Stimulated activated CD8-positive, alpha-beta memory T cell treated with anti-CD3 and anti-CD28 coated beads, Interleukin-4, amount 100 ng/mL, for 4 hours (primary cell): ENCODE measurements around the gene NTN1.

ENCODE experiments used
- DNase-seq, 2 donors: peaks; one replicate each; pipeline ENCODE4 v3.0.0-alpha.2; 2020; ENCODE audit warnings: low read depth in 2 of 2, low spot score in 1 of 2

Gene NTN1

DNA sequence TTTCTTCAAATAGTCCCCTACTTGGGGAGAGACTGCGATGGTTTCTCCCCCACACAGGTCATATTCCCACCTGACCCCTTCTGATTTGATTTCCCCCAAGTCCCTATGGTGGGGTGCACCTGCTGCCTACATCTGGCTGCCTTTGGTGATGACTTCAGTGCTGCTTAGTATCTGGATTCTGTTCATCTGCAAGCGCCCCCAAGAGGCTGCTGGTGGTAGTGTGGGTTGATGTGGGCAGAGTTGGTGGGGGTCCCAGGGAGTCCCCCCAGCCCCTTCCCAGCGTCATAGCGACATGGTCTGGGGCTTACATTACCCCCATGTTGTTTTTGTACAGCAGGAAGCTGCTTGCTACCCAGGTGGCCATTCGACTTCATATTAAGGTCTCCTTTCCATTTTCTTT, 99.2 kb downstream of the NTN1 start:
- DNase-seq, result no peak

DNA sequence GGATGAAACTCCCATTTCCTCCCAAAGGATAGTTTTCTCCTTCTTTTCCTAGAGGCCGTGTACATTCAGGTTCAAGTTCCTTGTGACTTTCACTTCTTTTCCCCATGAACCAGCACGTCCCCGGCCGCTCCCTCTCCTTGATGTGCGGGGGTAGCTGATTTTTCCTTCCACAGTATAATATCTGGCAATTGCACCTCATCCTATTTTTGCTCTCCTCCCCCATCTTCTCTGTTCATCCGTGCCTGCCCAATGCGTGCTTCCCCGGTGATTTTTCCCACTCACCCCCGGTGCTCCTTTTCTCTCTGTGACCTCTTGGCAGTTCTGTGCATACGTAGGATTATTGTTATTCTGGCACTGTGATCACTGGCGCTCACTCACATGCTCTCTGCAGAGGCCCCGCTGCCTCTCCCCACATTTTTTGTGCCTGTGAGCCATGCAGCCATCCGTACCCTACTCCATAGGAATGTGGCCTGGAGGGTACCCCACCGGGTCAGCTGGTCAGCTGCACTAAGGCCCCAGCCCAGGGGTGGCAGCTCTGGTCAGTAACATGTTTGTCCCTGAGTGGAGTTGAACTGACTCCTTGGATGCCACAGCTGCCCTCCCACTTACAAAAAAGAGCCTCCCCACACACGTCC, 100.0 kb downstream of the NTN1 start:
- DNase-seq, result no peak

DNA sequence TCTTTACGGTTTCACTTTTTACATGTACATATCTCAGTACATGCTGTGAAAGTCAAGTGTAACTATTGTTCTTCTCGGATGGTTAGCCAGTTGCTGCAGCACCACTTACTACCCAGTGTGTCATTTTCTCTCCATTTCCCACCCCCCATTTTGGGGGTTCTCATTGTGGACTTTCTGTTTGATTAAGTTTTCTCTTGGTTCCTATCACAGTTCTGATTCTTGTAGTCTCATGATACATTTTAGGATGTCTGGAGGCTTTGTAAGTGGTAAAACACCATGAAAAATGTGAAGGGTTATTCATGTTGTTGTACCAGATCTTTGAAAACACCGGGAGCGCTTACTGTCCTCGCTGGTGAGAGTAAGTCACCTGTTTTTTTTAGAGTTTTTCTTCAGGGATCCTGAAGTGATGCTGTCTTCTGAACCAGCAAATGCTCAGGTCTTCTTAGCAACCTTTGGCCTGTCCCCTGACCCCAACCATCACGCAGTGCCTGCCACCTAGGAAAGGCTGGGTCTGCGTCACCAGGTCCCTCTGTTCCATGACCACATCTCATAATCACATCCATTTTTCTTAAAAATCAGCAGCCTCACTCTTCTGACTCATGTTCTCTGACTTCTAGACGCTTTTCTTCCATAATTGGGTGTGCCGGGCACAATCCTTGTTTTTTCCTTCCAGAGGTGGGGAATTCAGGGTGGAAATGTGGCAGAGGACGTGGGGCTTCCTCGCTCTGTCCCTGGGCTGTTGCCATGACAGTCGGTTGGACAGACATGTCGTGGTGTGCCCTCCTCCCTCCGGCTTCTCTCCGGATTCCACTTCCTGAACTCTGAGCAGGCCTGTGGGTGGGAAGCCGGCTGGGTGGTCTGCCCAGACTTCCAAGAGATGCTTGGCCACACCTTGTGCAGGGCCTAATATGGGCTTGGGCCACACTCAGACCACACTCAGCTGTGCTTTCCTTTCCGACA, 102.6 kb downstream of the NTN1 start:
- DNase-seq, result no peak

DNA sequence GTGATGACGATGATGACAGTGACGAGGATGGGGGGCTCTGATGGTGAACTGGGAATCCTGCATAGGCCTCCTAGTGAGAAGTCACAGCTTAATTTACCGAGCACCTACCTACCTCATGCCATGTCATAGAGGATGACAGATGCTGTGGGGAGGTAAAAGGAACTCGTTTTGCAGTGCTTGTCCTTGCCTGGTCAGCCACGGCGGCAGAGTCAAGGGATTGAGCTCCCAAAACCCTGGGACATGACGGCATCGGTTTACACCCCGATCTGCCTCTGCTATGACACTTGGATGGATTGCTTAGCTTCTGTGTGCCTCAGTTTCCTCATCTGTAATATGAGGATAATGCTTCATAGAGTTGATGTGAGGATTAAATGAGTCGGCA, 103.2 kb downstream of the NTN1 start:
- no peak for DNase-seq

DNA sequence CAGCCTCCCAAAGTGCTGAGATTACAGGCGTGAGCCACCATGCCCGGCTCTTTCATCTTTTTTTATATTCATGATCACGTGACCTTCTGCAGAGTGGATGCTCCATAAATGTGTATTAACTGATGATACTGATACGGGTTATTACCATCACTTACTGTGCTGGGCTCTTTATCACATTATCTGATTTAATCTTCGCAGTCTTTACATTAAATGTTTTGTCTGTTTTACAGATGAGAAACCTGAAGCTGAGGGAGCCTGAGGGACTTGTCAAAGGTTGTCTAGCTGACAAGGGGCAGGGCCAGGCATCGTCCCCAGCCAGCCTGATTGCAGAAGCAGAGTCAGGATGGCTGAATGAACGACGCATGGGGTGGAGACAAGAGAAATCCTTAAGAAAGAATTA, 104.4 kb downstream of the NTN1 start:
- no peak for DNase-seq

DNA sequence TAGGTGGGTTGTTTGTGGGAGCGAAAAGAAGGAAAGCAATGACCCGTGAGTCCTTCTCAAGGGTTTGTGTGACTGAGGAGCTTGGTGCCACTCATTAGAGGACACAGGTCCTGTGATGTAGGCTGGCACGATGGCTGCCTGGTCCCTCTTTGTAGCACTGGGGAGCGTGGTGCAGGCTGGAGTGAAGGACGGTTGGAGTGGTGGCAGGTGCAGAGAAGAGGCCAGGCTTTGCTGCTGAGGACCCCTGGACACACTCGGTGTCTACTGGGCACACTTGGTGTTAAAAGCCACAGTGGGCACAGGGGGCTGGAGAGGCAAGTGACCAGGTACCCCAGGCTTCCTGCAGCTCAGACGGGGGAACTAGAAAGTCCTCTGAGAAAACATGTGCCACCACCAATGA, 106.0 kb downstream of the NTN1 start:
- no peak for DNase-seq

DNA sequence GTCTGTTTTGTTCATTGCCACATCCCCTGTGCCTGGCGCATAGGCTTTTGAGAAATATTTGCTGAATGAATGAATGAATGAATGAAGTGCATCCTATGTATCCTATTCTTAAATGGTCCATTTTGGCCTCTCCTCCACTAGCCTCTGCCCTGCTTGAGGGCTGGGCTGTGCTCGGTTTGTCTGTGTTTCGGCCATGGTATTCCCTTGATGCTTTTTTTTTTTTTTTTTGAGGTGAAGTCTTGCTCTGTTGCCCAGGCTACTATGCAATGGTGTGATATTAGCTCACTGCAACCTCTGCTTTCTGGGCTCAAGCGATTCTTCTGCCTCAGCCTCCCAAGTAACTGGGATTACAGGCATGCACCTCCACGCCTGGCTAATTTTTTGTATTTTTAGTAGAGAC, 110.1 kb downstream of the NTN1 start:
- DNase-seq, result no peak

DNA sequence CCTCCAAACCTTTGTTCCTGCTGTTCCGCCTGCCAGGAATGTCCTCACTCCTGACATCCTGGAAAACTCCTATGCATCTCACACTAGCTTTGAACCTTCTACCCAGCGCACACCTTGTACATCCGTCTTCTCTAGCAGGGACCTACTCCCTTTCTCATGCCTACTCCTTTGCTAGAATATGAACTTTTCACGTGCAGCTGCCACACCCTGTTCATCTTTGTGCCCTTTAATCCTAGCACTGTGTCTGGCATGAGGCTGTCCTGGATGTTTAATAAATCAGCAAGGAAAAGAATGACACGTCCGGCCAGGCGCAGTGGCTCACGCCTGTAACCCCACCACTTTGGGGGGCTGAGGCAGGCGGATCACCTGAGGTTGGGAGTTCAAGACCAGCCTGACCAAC, 111.0 kb downstream of the NTN1 start:
- DNase-seq, result no peak

DNA sequence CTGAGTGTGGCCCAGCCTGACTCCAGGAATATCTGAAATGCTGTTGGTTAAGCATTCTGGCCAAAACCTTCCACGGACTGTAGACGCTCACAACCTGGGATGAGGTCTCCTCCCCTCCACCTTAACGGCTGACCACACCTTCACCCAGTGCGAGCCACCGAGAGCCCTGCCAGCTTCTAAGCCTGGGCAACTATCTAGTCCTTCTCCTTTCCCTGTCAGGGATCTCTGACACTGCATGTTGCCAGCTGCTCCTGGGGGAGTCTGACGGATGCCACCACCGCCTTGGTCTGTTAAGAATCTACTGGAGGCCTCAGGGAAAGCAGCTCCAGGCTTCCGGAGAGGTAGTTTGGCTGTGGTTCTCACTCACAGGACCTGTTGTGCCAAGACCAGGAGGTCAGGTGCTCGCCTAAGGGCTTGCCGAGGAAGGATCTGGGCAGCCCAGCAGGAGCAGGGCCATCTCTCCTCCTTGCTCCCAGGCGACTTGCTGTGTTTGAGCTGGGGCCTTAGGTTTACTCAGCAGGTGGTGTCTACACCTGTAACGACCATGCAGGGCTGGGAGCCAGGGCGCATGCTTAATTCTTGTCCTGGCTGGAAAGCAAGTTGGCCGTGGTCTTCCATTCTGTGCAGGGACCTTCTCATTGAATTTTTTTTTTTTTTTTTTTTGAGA, 111.8 kb downstream of the NTN1 start:
- no peak for DNase-seq

DNA sequence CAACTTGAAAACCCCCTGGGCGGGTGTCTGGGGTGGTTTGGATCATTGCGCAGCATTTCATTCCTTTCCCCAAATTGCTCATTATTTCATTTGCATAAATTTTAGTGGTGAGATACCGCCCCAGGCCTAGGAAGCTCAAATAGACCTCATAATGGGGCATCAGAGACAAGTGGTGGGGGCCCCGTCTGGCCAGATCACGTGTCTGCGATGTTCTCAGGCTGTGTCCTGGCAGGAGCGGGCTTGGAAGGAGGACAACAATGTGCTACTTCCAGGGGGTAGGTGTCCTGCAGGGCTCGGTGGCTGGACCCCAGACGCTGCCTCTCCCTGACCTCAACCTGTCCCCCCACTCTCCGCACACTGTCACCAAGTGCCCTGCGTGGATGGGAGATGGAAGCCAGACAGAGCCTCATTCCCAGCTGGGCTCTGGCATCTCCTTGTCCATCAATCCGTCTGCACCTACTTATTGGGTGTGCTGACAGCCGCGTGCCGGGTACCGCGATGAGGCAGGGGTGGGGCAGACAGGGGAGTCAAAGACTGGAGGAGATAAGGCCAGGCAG, 116.9 kb downstream of the NTN1 start:
- no peak for DNase-seq

DNA sequence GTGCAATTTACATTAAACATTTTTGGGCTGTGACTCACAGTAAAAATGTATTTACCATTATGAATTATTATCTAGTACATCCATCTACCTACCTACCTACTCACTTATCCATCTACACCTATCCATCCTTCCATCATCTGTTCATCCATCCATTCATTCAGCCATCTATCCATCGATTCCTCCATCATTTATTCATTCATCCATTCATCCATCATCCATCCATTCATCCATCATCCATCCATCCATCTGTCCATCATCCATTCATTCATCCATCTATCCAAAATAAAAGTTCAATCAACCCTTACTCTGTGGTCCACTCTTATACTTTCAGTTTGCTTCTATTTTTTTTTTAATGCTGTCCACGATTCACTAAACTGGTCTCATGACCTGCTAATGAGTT, 118.4 kb downstream of the NTN1 start:
- DNase-seq, result no peak

DNA sequence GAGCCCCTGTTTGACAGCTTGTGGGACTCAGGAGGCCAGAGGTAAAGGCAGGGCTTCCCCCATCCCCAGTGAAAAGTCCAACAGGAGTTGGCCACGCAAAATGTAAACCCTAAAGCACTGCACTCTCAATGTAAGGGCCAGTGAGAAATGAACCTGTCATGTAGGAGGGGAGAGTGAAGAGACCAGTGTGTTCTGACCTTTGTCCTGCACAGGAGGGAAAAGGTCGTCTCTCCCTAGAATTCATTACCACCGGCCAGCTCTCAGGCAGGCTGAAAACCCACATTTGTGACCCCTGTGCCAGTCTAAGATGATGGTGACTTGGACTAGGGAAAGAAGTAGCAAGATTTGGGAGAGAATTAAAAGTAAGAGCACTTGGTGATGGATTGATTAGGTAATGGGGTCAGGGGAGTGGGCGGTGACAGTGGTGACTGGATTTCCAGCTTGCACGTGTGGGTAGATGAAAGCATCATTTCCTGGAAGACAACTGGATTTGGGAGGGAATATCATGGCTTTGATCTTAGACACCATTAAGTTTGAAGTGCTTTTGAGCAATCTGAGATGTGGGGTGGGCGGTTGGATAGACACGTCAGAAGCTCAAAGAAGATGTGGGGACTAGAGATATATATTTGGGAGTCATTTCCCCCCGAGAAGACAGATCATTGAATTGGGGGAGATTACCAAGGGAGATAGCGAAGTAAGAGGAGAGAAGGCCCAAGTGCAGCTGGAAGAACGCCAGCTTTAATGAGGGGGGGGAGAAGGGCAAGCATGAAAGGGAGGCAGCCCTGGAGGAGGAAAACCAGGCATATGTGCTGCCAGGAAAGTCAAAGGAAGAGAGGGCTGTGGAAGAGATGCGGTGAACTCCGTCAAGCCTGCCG, 119.5 kb downstream of the NTN1 start:
- DNase-seq, result no peak

DNA sequence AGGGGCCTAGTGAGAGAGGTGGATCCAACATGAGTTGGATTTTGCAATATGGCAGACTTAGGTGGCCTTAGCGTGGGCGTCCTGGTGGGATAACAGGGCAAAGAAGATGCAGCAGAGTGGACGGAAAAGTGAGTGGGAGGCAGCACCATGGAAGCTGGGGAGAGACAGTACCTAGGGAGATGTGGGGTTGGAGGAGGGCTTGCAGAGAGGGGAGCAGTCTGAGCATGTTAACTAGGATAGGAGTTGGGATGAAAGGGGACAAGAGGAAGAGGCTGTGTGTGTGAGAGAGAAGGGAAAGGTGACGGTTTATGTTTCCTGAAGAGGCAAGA, 120.1 kb downstream of the NTN1 start:
- DNase-seq, result no peak

DNA sequence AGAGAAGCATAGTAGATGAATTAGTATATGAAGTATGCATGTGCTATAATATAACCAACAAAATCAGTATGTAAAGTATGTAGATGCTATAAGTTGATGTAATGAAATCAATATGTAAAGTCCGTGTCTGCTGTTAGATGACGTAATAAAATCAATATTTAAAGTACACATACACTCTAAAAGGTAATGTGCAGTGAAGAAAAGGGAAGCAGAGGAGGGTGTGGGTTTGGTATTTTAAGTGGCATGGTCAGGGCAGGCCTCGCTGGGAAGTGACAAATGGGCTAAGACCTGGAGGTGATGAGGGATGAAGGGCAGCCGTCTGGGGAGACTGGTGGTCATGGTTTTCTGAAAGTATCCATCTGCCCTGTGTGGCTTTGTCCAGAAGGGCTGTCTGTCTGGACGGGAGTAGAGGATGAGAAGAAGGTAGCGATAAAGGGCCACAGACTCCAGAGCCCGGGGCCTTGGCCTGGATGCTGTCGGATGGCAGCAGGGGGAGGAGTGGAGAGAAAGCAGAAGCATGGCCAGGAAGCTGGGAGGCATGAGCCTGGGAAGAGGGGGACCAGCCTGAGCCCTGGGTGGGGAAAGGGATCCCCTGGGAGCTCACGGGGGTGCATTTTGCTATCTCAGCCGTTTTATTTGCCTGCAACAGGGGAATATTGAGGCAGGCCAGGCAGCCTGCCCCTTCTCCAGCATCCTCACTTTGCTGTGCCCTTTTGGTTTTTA, 121.6 kb downstream of the NTN1 start:
- DNase-seq, result no peak

DNA sequence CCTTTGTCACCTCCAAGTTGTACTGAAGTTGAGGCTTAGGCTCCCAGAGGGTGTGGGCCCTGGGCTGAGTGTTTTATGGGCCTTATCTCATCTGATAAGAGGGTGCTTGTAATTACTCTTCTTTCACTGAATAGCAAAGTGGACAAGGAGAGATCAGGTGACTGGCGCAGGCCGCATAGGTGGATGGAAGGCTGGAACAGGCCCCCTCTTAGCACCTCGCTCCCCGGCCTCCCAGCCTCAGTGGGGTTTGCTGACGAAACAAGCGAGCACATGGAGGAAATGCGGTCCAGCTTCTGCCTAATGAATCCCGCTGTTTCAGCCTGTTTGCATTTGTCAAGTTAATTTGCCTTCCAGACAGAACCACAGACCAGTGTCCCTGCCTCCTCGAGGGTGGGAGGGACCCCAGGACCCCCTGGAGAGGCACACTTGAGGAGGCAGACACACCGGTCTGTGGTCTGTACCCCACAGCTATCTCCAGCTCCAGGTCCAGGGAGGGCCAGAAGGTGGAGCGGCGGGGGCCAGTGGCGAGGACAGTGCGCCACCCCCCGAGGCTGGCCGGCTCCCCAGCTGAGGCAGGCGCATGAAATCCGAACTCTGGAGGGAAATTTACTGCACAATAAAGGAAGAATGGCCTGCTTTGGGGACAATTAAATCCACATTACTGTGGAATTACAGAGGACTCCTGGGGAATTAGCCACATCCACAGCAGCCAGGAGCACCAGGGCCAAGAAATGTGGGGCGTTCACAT, 123.4 kb downstream of the NTN1 start:
- DNase-seq, result no peak

DNA sequence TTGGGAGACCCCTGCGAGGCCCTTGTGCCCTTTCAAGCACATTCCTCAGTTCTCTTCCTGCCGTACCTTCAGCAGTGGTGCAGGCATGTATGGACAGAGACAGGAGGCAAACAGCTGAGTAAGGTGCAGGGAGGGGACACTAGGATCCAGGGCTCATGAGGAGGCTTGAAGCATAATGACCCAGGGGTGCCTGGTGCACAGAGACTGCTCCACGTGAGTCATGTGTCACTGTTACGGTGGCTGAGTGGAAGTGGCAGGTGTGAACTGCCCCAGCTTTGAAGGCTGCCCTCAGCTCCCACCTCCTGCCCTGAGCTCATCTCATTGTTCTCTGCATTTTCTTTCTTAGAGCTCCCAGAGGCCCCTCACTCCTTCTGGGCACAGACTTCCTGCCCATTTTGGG, 124.8 kb downstream of the NTN1 start:
- no peak for DNase-seq

DNA sequence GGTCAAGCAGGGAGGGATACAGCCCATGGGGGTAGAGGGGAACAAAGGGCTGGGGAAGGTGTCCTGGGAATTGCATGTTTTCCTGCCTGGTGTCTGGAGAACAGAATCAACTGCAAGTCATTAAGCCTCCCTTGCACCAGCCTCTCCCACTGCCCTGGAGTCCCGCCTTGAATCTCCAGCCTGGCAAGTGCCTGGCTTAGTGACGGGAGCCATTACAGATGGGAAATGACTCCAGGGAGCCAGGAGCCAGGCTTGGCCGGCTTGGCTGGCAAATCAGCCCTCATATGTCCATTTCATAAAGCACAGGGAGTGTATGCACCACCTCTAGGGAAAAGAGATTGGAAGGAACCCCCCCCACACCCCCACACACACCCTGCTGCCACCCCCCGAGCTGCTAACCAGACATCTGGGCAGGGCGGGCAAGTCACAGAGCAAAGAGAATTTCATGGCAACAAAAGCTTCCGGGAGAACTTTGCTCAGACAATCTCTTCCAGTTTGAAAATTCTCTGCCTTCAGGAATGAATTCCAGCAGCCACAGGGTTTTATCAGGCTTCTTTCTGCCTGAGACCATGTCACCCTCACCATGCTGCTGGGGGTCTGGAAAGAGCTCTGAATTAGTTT, 127.7 kb downstream of the NTN1 start:
- DNase-seq, result no peak

DNA sequence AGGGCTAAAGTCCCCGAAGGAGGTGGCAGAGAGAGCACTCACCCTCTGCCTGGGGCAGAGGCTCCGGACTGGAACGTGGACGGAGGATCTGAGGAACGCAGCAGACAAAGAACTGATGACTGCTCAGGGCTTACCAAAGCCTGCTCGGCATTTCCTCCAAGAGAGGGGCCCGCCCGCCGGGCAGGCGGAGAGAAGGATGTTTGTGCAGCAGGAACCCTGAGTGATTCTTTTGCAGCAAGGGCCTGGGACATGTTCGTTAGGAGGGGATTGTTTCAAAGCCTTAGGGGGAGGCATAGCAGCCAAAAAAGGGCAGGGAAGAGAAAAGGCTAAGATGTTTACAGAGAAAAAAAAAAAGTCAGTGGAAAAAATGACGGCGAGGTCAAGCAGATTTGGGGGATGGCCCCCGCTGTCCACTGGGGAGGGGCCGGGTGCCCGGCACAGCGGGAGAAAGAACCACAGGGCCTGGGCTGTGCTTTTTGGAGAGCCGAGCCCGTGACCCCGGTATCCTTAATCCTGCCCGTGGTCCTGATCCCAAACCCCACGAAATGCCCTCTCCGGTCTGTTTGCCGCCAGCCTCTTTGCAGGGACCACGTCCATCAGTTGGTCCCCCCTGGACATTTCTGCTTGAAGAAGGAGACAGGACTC, 129.3 kb downstream of the NTN1 start:
- DNase-seq, result no peak

DNA sequence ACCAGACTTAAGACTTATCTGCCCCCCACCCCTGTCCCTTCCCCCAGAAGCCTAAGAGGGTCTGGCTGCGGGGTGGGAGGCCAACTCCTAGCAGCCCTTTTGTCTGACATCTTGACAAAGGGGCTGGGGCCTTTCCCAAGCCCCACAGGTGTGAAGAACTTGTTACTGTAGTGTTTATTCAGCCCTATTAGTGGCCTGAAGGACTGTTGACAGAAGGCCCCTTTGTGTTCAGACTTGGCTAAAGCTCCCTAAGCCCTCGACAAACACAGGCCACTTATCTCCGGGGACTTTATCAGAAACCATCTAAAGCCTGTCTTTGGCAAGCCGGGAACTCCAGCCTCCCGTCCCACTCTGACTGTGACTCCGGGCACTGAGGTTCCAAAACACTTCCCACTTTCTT, 129.8 kb downstream of the NTN1 start:
- no peak for DNase-seq
